ENCODE results near the gene RFX6. TPM values are rescaled to one million over a fixed set of nuclear protein-coding genes. Genes with fewer than 3 reads are reported as not detected.

Gene RFX6
- total RNA-seq, 2 donors from 2014 or later: 0.22 to 1.2 TPM

GRCh38 chr6:116954938-116955337 is 77.9 kb downstream of the RFX6 start:
- Histone ChIP-seq H3K4me1 (ENCODE audit: control insufficient read depth, insufficient read depth, low read length) (no peaks in the 10 kb centered on the region), H3K36me3 (ENCODE audit: control insufficient read depth, insufficient read depth, low read length) (no peaks in the 10 kb centered on the region), H3K4me3 (ENCODE audit: low read length) (no peak overlapping the region), H3K9ac (ENCODE audit: extremely low read depth, low read length, poor library complexity, severe bottlenecking) (no peak overlapping the region), H3K27me3 (ENCODE audit: control insufficient read depth, insufficient read depth, low read length, poor library complexity, severe bottlenecking) (no peaks in the 10 kb centered on the region), H3K27ac (ENCODE audit: low read depth, low read length) (no peak overlapping the region), H3K9me3 (ENCODE audit: control insufficient read depth, low read length) (no peaks in the 10 kb centered on the region)
- WGBS, 2 experiments (ENCODE audit: insufficient coverage in 1 of 2, insufficient read length in 1 of 2): 84 to 89% methylated on average over 6 to 7 of the region's 7 CpGs
- Mint-ChIP-seq H3K4me1 (peaks cover 27% of the 10 kb centered on the region), H3K36me3 (ENCODE audit: low read depth) (no peaks in the 10 kb centered on the region), H3K4me3 (peak overlapping the region; percentile 26), H3K27ac (no peak overlapping the region), H3K27me3 (ENCODE audit: insufficient read depth) (no peaks in the 10 kb centered on the region), H3K9me3 (no peaks in the 10 kb centered on the region)
- no peak for DNase-seq
- TF ChIP-seq CTCF (conservative IDR thresholded peaks at IDR 0.05): no peak

GRCh38 chr6:116955773-116956172 is 78.7 kb downstream of the RFX6 start:
- no peak overlapping the region for H3K27ac Mint-ChIP-seq
- Histone ChIP-seq H3K36me3 (ENCODE audit: control insufficient read depth, insufficient read depth, low read length) (no peaks in the 10 kb centered on the region), H3K9ac (ENCODE audit: extremely low read depth, low read length, poor library complexity, severe bottlenecking) (no peak overlapping the region), H3K4me3 (ENCODE audit: low read length) (no peak overlapping the region), H3K9me3 (ENCODE audit: control insufficient read depth, low read length) (no peaks in the 10 kb centered on the region), H3K27me3 (ENCODE audit: control insufficient read depth, insufficient read depth, low read length, poor library complexity, severe bottlenecking) (no peaks in the 10 kb centered on the region), H3K4me1 (ENCODE audit: control insufficient read depth, insufficient read depth, low read length) (no peaks in the 10 kb centered on the region), H3K27ac (ENCODE audit: low read depth, low read length) (no peak overlapping the region)
- WGBS, 2 experiments (ENCODE audit: insufficient coverage in 1 of 2, insufficient read length in 1 of 2): 78 to 88% methylated on average over 1 to 7 of the region's 7 CpGs
- peaks cover 18% of the 10 kb centered on the region for H3K4me1 Mint-ChIP-seq
- H3K27me3 Mint-ChIP-seq (ENCODE audit: insufficient read depth): no peaks in the 10 kb centered on the region
- DNase-seq: no peak
- TF ChIP-seq CTCF (conservative IDR thresholded peaks at IDR 0.05): no peak
- H3K4me3 Mint-ChIP-seq: no peak overlapping the region
- no peaks in the 10 kb centered on the region for H3K9me3 Mint-ChIP-seq
- no peaks in the 10 kb centered on the region for H3K36me3 Mint-ChIP-seq (ENCODE audit: low read depth)

- Mint-ChIP-seq H3K4me3 (no peak overlapping the region), H3K27ac (no peak overlapping the region), H3K36me3 (ENCODE audit: low read depth) (no peaks in the 10 kb centered on the region), H3K27me3 (ENCODE audit: insufficient read depth) (no peaks in the 10 kb centered on the region), H3K9me3 (no peaks in the 10 kb centered on the region), H3K4me1 (no peaks in the 10 kb centered on the region)
- no peaks in the 10 kb centered on the region for H3K9me3 ChIP-seq (ENCODE audit: control insufficient read depth, low read length)
- H3K9ac ChIP-seq (ENCODE audit: extremely low read depth, low read length, poor library complexity, severe bottlenecking): no peak overlapping the region
- H3K27ac ChIP-seq (ENCODE audit: low read depth, low read length): no peak overlapping the region
- H3K36me3 ChIP-seq (ENCODE audit: control insufficient read depth, insufficient read depth, low read length): no peaks in the 10 kb centered on the region
- 93% methylated on average over 1 of the region's 1 CpG; no CpG with 5 or more reads in 1 of the 2 experiments for WGBS, 2 experiments (ENCODE audit: insufficient coverage in 1 of 2, insufficient read length in 1 of 2)
- H3K4me1 ChIP-seq (ENCODE audit: control insufficient read depth, insufficient read depth, low read length): no peaks in the 10 kb centered on the region
- TF ChIP-seq CTCF (conservative IDR thresholded peaks at IDR 0.05): no peak
- no peak overlapping the region for H3K4me3 ChIP-seq (ENCODE audit: low read length)
- no peaks in the 10 kb centered on the region for H3K27me3 ChIP-seq (ENCODE audit: control insufficient read depth, insufficient read depth, low read length, poor library complexity, severe bottlenecking)
- DNase-seq: no peak
Observed at GRCh38 chr6:116963972-116964371, 86.9 kb downstream of the RFX6 start.
